Immature natural killer cell (primary cell): ENCODE data around the gene TTLL5. TPM values are rescaled to one million over a fixed set of nuclear protein-coding genes. Genes with fewer than 3 reads are reported as not detected.

Source experiments
- DNase-seq, 3 donors: peaks; one replicate each; pipeline ENCODE4 v3.0.0; 2022; ENCODE audit warnings: mixed read lengths in 1 of 3
- H3K27ac Mint-ChIP-seq, 6 donors: one replicate each; pipeline ENCODE4 v1.8.0; 2020; ENCODE audit warnings: mixed read lengths in 6 of 6, mild to moderate bottlenecking in 5 of 6, inconsistent platforms in 4 of 6, moderate library complexity in 3 of 6
- H3K27me3 Mint-ChIP-seq, 3 donors: one replicate each; pipeline ENCODE4 v1.8.0; 2020 to 2021; ENCODE audit warnings: low read depth in 3 of 3, mild to moderate bottlenecking in 3 of 3, mixed read lengths in 3 of 3, moderate library complexity in 3 of 3, inconsistent platforms in 1 of 3
- H3K36me3 Mint-ChIP-seq, 3 donors: one replicate each; pipeline ENCODE4 v1.8.0; 2020; ENCODE audit warnings: mixed read lengths in 3 of 3, inconsistent platforms in 2 of 3, mild to moderate bottlenecking in 2 of 3
- H3K4me1 Mint-ChIP-seq, 2 donors: one replicate each; pipeline ENCODE4 v1.8.0; 2020; ENCODE audit warnings: inconsistent platforms in 2 of 2, mild to moderate bottlenecking in 2 of 2, mixed read lengths in 2 of 2, moderate library complexity in 1 of 2
- H3K4me3 Mint-ChIP-seq, 5 donors: one replicate each; pipeline ENCODE4 v1.8.0; 2020; ENCODE audit warnings: mild to moderate bottlenecking in 5 of 5, mixed read lengths in 5 of 5, inconsistent platforms in 3 of 5, moderate library complexity in 3 of 5
- H3K9me3 Mint-ChIP-seq, 6 donors: one replicate each; pipeline ENCODE4 v1.8.0; 2020; ENCODE audit warnings: mild to moderate bottlenecking in 6 of 6, mixed read lengths in 6 of 6, inconsistent platforms in 4 of 6, moderate library complexity in 3 of 6
- polyA plus RNA-seq, 3 donors: library from polyadenylated mRNA; unstranded; fragments of 300-500 nt; fragmentation: Illumina TruSeq; gene quantifications; one replicate each; pipeline ENCODE4 v1.2.3, GENCODE V29; 2021

Gene TTLL5
- polyA plus RNA-seq, 3 donors from 2014 or later: 6.9 to 10.4 TPM; not detected in 1

GRCh38 chr14:75811136-75811829 is 150.2 kb downstream of the TTLL5 start:
- Mint-ChIP-seq H3K27me3 (peaks cover 0 to 2% (median 2%) of the 10 kb centered on the region in 3 donors), H3K4me3 (no peak overlapping the region), H3K27ac (no peak overlapping the region), H3K9me3 (no peaks in the 10 kb centered on the region), H3K36me3 (peaks cover 15 to 18% (median 15%) of the 10 kb centered on the region in 3 donors), H3K4me1 (no peaks in the 10 kb centered on the region)
- no peak for DNase-seq

GRCh38 chr14:75811872-75812499 is 150.9 kb downstream of the TTLL5 start:
- no peaks in the 10 kb centered on the region for H3K9me3 Mint-ChIP-seq
- H3K27me3 Mint-ChIP-seq: peaks cover 0 to 2% (median 2%) of the 10 kb centered on the region in 3 donors
- DNase-seq: no peak
- H3K27ac Mint-ChIP-seq: peak overlapping the region in 1 of 6 donors; percentile 42
- peaks cover 11 to 23% (median 15%) of the 10 kb centered on the region in 3 donors for H3K36me3 Mint-ChIP-seq
- H3K4me3 Mint-ChIP-seq: no peak overlapping the region
- no peaks in the 10 kb centered on the region for H3K4me1 Mint-ChIP-seq

GRCh38 chr14:75812622-75813021 is 151.6 kb downstream of the TTLL5 start:
- Mint-ChIP-seq H3K4me1 (no peaks in the 10 kb centered on the region), H3K27me3 (peaks cover 0 to 2% (median 2%) of the 10 kb centered on the region in 3 donors), H3K4me3 (no peak overlapping the region), H3K27ac (no peak overlapping the region), H3K36me3 (peaks cover 15 to 21% (median 16%) of the 10 kb centered on the region in 3 donors), H3K9me3 (no peaks in the 10 kb centered on the region)
- no peak for DNase-seq

GRCh38 chr14:75820761-75821160 is 159.7 kb downstream of the TTLL5 start:
- no peak overlapping the region for H3K27ac Mint-ChIP-seq
- H3K27me3 Mint-ChIP-seq: no peaks in the 10 kb centered on the region
- H3K4me1 Mint-ChIP-seq: no peaks in the 10 kb centered on the region
- no peak overlapping the region for H3K4me3 Mint-ChIP-seq
- no peak for DNase-seq
- H3K9me3 Mint-ChIP-seq: no peaks in the 10 kb centered on the region
- H3K36me3 Mint-ChIP-seq: peaks cover 7 to 43% (median 41%) of the 10 kb centered on the region in 3 donors

GRCh38 chr14:75821831-75822521 is 160.9 kb downstream of the TTLL5 start:
- Mint-ChIP-seq H3K27me3 (no peaks in the 10 kb centered on the region), H3K36me3 (peaks cover 7 to 44% (median 37%) of the 10 kb centered on the region in 3 donors), H3K9me3 (no peaks in the 10 kb centered on the region), H3K4me3 (no peak overlapping the region), H3K27ac (no peak overlapping the region), H3K4me1 (no peaks in the 10 kb centered on the region)
- DNase-seq: no peak

- Mint-ChIP-seq H3K36me3 (peaks cover 7 to 39% (median 37%) of the 10 kb centered on the region in 3 donors), H3K4me3 (no peak overlapping the region), H3K27ac (no peak overlapping the region), H3K27me3 (no peaks in the 10 kb centered on the region), H3K4me1 (no peaks in the 10 kb centered on the region), H3K9me3 (no peaks in the 10 kb centered on the region)
- no peak for DNase-seq
These were observed 161.6 kb downstream of the TTLL5 start for GRCh38 chr14:75822522-75823141.

- DNase-seq: no peak
These were observed 162.3 kb downstream of the TTLL5 start for GRCh38 chr14:75823334-75823733.

GRCh38 chr14:75824318-75824717 is 163.3 kb downstream of the TTLL5 start:
- Mint-ChIP-seq H3K27me3 (no peaks in the 10 kb centered on the region), H3K27ac (no peak overlapping the region), H3K36me3 (peaks cover 7 to 42% (median 37%) of the 10 kb centered on the region in 3 donors), H3K4me1 (no peaks in the 10 kb centered on the region), H3K4me3 (no peak overlapping the region), H3K9me3 (no peaks in the 10 kb centered on the region)
- DNase-seq: no peak

More at GRCh38 chr14:75823334-75823733, 162.3 kb downstream of the TTLL5 start:
- no peaks in the 10 kb centered on the region for H3K27me3 Mint-ChIP-seq
- peaks cover 7 to 39% (median 37%) of the 10 kb centered on the region in 3 donors for H3K36me3 Mint-ChIP-seq
- H3K27ac Mint-ChIP-seq: no peak overlapping the region
- no peak overlapping the region for H3K4me3 Mint-ChIP-seq
- H3K9me3 Mint-ChIP-seq: no peaks in the 10 kb centered on the region
- no peaks in the 10 kb centered on the region for H3K4me1 Mint-ChIP-seq

GRCh38 chr14:75825147-75825592 is 164.1 kb downstream of the TTLL5 start:
- Mint-ChIP-seq H3K27me3 (peaks cover 0 to 2% (median 0%) of the 10 kb centered on the region in 3 donors), H3K9me3 (no peaks in the 10 kb centered on the region), H3K4me1 (no peaks in the 10 kb centered on the region), H3K4me3 (no peak overlapping the region), H3K36me3 (peaks cover 7 to 35% (median 30%) of the 10 kb centered on the region in 3 donors), H3K27ac (no peak overlapping the region)
- no peak for DNase-seq

GRCh38 chr14:75826599-75826998 is 165.6 kb downstream of the TTLL5 start:
- no peaks in the 10 kb centered on the region for H3K9me3 Mint-ChIP-seq
- H3K27ac Mint-ChIP-seq: no peak overlapping the region
- peaks cover 6 to 8% of the 10 kb centered on the region in 2 donors for H3K4me1 Mint-ChIP-seq
- H3K36me3 Mint-ChIP-seq: peaks cover 3 to 30% (median 19%) of the 10 kb centered on the region in 3 donors
- DNase-seq: no peak
- no peak overlapping the region for H3K4me3 Mint-ChIP-seq
- H3K27me3 Mint-ChIP-seq: peaks cover 0 to 2% (median 0%) of the 10 kb centered on the region in 3 donors

GRCh38 chr14:75827331-75827730 is 166.3 kb downstream of the TTLL5 start:
- Mint-ChIP-seq H3K36me3 (peaks cover 3 to 25% (median 15%) of the 10 kb centered on the region in 3 donors), H3K9me3 (no peaks in the 10 kb centered on the region), H3K4me3 (no peak overlapping the region), H3K27me3 (peaks cover 0 to 2% (median 0%) of the 10 kb centered on the region in 3 donors), H3K4me1 (peaks cover 13 to 15% of the 10 kb centered on the region in 2 donors), H3K27ac (no peak overlapping the region)
- no peak for DNase-seq

- Mint-ChIP-seq H3K27ac (no peak overlapping the region), H3K27me3 (peaks cover 0 to 2% (median 0%) of the 10 kb centered on the region in 3 donors), H3K36me3 (peaks cover 3 to 22% (median 21%) of the 10 kb centered on the region in 3 donors), H3K4me1 (peaks cover 14 to 22% of the 10 kb centered on the region in 2 donors), H3K4me3 (no peak overlapping the region), H3K9me3 (no peaks in the 10 kb centered on the region)
- no peak for DNase-seq
These were observed 168.3 kb downstream of the TTLL5 start for GRCh38 chr14:75829316-75829715.

- H3K4me3 Mint-ChIP-seq: peak overlapping the region in 4 of 5 donors; percentile 6 to 48 (median 29)
- peaks cover 3 to 21% (median 15%) of the 10 kb centered on the region in 3 donors for H3K36me3 Mint-ChIP-seq
- peaks cover 0 to 2% (median 0%) of the 10 kb centered on the region in 3 donors for H3K27me3 Mint-ChIP-seq
- peak; percentile 1 to 5 (median 1) for DNase-seq
- peaks cover 14 to 22% of the 10 kb centered on the region in 2 donors for H3K4me1 Mint-ChIP-seq
- H3K9me3 Mint-ChIP-seq: no peaks in the 10 kb centered on the region
- peak overlapping the region in 4 of 6 donors; percentile 8 to 76 (median 59) for H3K27ac Mint-ChIP-seq
These were observed 170.4 kb downstream of the TTLL5 start for GRCh38 chr14:75831455-75831854.
